ENCODE measurements around the gene TDRD15.

DNA sequence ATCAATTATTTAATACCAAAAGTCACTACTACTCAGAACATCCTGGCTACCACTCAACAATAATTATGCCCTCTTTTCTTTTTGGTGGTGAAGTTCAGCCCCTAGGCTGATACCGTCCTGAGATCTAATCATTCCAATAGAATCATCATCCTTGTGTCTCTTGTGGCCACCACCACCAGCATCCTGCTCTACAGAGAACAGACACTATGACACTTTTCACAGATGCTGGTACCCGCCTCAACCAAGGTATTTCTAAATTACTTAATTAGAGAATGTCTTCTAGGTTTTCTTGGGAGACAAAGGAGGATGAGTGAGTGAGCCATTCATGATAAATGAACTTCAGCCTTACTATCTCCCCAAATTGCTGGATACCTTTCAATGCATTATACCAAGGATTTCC is 60.0 kb downstream of the TDRD15 start:
- TF ChIP-seq LEF1 (IDR thresholded peaks at IDR 0.05; ENCODE audit: borderline replicate concordance) (no peak), SUZ12 (IDR thresholded peaks at IDR 0.05) (no peak), FOXK2 (IDR thresholded peaks at IDR 0.05) (no peak), ZNF384 (IDR thresholded peaks at IDR 0.05) (no peak), FOXM1 (IDR thresholded peaks at IDR 0.05; ENCODE audit: borderline replicate concordance) (no peak), PKNOX1 (IDR thresholded peaks at IDR 0.05) (no peak)
